ENCODE data around the gene KDM8. TPM values are rescaled to one million over a fixed set of nuclear protein-coding genes. Genes with fewer than 3 reads are reported as not detected.

KDM8 gene
- total and polyA plus RNA-seq, 9 of the 15 experiments (the other 6 are each of a cell fraction or from before 2014, with no cell fraction given) = 0.61 to 9.1 (median 5.4) TPM

DNA sequence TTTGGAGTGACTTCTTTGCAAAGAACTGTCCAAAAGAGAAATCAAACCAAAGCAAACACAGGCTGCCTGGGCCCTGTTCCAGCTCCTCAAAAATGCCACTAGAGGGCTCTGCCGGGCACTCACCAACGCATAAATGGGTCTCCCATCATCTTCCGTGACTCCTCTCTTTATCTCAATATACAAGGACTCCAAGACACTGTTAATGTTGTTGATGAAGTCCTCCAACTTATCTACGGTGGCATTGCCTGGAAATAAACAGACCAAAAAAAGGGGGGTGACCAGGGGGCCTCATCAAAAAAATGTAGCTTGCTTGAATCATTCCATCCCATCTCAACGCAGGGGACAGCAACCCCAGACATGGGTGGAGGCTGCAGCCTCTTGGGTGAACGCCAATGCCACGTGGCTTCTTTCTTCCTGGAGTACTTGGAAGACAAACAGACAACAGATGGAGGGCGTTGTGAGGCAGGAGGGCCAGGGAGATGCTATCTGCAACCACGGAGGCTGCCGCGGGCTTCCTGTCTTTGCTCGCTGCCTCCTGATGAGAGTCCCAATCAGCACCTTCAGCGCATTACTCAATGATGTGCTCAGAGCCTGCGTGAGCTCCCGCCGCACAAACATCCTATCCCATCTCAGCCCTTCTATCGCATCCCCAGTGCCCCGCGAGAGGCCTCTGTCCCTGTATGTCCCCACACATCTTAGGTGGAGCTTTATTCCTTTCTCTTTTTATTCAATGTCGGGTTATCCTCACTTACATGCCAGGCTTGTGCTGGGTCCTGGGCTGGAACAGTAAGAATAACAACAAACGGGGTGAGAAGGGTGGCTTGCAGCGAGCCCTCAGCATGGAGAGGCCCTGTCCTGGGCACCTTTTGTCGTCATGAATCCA is 32.0 kb downstream of the KDM8 start (continued):
- TF ChIP-seq, protein P1, sequence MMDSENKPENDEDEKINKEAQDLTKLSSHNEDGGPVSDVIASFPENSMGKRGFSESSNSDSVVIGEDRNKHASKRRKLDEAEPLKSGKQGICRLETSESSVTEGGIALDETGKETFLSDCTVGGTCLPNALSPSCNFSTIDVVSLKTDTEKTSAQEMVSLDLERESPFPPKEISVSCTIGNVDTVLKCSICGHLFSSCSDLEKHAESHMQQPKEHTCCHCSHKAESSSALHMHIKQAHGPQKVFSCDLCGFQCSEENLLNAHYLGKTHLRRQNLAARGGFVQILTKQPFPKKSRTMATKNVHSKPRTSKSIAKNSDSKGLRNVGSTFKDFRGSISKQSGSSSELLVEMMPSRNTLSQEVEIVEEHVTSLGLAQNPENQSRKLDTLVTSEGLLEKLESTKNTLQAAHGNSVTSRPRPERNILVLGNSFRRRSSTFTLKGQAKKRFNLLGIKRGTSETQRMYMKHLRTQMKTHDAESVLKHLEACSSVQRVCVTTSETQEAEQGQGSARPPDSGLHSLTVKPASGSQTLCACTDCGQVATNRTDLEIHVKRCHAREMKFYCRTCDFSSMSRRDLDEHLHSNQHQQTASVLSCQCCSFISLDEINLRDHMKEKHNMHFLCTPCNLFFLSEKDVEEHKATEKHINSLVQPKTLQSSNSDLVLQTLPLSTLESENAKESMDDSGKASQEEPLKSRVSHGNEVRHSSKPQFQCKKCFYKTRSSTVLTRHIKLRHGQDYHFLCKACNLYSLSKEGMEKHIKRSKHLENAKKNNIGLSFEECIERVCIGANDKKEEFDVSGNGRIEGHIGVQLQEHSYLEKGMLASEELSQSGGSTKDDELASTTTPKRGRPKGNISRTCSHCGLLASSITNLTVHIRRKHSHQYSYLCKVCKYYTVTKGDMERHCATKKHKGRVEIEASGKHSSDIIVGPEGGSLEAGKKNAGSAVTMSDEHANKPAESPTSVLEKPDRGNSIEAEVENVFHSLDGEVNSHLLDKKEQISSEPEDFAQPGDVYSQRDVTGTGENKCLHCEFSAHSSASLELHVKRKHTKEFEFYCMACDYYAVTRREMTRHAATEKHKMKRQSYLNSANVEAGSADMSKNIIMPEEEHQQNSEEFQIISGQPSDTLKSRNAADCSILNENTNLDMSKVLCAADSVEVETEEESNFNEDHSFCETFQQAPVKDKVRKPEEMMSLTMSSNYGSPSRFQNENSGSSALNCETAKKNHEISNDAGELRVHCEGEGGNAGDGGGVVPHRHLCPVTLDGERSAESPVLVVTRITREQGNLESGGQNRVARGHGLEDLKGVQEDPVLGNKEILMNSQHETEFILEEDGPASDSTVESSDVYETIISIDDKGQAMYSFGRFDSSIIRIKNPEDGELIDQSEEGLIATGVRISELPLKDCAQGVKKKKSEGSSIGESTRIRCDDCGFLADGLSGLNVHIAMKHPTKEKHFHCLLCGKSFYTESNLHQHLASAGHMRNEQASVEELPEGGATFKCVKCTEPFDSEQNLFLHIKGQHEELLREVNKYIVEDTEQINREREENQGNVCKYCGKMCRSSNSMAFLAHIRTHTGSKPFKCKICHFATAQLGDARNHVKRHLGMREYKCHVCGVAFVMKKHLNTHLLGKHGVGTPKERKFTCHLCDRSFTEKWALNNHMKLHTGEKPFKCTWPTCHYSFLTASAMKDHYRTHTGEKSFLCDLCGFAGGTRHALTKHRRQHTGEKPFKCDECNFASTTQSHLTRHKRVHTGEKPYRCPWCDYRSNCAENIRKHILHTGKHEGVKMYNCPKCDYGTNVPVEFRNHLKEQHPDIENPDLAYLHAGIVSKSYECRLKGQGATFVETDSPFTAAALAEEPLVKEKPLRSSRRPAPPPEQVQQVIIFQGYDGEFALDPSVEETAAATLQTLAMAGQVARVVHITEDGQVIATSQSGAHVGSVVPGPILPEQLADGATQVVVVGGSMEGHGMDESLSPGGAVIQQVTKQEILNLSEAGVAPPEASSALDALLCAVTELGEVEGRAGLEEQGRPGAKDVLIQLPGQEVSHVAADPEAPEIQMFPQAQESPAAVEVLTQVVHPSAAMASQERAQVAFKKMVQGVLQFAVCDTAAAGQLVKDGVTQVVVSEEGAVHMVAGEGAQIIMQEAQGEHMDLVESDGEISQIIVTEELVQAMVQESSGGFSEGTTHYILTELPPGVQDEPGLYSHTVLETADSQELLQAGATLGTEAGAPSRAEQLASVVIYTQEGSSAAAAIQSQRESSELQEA (IDR thresholded peaks at IDR 0.05; ENCODE audit: low read depth) = no peak
- peak; percentile 90 for TF ChIP-seq FOXJ2 (tag; IDR thresholded peaks at IDR 0.05)
- TF ChIP-seq, protein P2, sequence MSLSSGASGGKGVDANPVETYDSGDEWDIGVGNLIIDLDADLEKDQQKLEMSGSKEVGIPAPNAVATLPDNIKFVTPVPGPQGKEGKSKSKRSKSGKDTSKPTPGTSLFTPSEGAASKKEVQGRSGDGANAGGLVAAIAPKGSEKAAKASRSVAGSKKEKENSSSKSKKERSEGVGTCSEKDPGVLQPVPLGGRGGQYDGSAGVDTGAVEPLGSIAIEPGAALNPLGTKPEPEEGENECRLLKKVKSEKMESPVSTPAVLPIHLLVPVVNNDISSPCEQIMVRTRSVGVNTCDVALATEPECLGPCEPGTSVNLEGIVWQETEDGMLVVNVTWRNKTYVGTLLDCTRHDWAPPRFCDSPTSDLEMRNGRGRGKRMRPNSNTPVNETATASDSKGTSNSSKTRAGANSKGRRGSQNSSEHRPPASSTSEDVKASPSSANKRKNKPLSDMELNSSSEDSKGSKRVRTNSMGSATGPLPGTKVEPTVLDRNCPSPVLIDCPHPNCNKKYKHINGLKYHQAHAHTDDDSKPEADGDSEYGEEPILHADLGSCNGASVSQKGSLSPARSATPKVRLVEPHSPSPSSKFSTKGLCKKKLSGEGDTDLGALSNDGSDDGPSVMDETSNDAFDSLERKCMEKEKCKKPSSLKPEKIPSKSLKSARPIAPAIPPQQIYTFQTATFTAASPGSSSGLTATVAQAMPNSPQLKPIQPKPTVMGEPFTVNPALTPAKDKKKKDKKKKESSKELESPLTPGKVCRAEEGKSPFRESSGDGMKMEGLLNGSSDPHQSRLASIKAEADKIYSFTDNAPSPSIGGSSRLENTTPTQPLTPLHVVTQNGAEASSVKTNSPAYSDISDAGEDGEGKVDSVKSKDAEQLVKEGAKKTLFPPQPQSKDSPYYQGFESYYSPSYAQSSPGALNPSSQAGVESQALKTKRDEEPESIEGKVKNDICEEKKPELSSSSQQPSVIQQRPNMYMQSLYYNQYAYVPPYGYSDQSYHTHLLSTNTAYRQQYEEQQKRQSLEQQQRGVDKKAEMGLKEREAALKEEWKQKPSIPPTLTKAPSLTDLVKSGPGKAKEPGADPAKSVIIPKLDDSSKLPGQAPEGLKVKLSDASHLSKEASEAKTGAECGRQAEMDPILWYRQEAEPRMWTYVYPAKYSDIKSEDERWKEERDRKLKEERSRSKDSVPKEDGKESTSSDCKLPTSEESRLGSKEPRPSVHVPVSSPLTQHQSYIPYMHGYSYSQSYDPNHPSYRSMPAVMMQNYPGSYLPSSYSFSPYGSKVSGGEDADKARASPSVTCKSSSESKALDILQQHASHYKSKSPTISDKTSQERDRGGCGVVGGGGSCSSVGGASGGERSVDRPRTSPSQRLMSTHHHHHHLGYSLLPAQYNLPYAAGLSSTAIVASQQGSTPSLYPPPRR (CRISPR knock-in tag; IDR thresholded peaks at IDR 0.05; ENCODE audit: borderline replicate concordance) = no peak
- TF ChIP-seq ZNF133 (CRISPR knock-in tag; IDR thresholded peaks at IDR 0.05) = no peak
- TF ChIP-seq, protein P3, sequence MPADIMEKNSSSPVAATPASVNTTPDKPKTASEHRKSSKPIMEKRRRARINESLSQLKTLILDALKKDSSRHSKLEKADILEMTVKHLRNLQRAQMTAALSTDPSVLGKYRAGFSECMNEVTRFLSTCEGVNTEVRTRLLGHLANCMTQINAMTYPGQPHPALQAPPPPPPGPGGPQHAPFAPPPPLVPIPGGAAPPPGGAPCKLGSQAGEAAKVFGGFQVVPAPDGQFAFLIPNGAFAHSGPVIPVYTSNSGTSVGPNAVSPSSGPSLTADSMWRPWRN (IDR thresholded peaks at IDR 0.05; ENCODE audit: low read depth) = peak; percentile 80
- no peak for TF ChIP-seq ZNF780A (CRISPR knock-in tag; IDR thresholded peaks at IDR 0.05)
- TF ChIP-seq HNRNPL (IDR thresholded peaks at IDR 0.05; ENCODE audit: low read depth, low read length) = no peak
- no peak for TF ChIP-seq NCOA4 (IDR thresholded peaks at IDR 0.05; ENCODE audit: partially characterized antibody)
- no peak for TF ChIP-seq ZNF778 (CRISPR knock-in tag; IDR thresholded peaks at IDR 0.05)
- no peak for TF ChIP-seq ESRRB (CRISPR knock-in tag; IDR thresholded peaks at IDR 0.05; ENCODE audit: borderline replicate concordance)
- TF ChIP-seq ILF3 (IDR thresholded peaks at IDR 0.05; ENCODE audit: borderline replicate concordance) = no peak
- TF ChIP-seq SMAD1 (IDR thresholded peaks at IDR 0.05; ENCODE audit: low read depth, low read length, partially characterized antibody) = no peak

All from K562 (cell line).